GM13977 (cell line): Measurements from ENCODE around the gene KXD1.

Experiments
- DNase-seq: peaks from one replicate; pipeline ENCODE4 v3.0.0; 2012; ENCODE audit warnings: low spot score
- in situ Hi-C: fragments of 300-500 bp; cut with MboI; formaldehyde crosslinking; loops from one replicate; pipeline ENCODE4 v1.12.0; 2022; ENCODE audit warnings: low sequenced_read_pairs, low pct_unique_long_range_greater_than_20kb, mixed read lengths, inconsistent platforms; ENCODE audit not compliant: unreplicated experiment
- TF ChIP-seq, protein P1 (sequence below): IDR thresholded peaks from 2 replicates; pipeline ENCODE4 v1.5.1; 2012; ENCODE audit warnings: mild to moderate bottlenecking, control low read depth; ENCODE audit not compliant: insufficient read depth; ENCODE audit errors: extremely low read depth, missing control alignments

KXD1 gene, protein sequence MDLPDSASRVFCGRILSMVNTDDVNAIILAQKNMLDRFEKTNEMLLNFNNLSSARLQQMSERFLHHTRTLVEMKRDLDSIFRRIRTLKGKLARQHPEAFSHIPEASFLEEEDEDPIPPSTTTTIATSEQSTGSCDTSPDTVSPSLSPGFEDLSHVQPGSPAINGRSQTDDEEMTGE

GRCh38 chr19:18557411-18558201, at the start of gene KXD1:
TSS of gene KXD1 (plus strand) at chr19:18557870. CDS start at chr19:18562057, 4,187 bp downstream.
- DNase-seq, result peak; percentile 99
- in situ Hi-C loops, result no loop called here
- TF ChIP-seq, protein P1, sequence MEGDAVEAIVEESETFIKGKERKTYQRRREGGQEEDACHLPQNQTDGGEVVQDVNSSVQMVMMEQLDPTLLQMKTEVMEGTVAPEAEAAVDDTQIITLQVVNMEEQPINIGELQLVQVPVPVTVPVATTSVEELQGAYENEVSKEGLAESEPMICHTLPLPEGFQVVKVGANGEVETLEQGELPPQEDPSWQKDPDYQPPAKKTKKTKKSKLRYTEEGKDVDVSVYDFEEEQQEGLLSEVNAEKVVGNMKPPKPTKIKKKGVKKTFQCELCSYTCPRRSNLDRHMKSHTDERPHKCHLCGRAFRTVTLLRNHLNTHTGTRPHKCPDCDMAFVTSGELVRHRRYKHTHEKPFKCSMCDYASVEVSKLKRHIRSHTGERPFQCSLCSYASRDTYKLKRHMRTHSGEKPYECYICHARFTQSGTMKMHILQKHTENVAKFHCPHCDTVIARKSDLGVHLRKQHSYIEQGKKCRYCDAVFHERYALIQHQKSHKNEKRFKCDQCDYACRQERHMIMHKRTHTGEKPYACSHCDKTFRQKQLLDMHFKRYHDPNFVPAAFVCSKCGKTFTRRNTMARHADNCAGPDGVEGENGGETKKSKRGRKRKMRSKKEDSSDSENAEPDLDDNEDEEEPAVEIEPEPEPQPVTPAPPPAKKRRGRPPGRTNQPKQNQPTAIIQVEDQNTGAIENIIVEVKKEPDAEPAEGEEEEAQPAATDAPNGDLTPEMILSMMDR, result no peak

DNA sequence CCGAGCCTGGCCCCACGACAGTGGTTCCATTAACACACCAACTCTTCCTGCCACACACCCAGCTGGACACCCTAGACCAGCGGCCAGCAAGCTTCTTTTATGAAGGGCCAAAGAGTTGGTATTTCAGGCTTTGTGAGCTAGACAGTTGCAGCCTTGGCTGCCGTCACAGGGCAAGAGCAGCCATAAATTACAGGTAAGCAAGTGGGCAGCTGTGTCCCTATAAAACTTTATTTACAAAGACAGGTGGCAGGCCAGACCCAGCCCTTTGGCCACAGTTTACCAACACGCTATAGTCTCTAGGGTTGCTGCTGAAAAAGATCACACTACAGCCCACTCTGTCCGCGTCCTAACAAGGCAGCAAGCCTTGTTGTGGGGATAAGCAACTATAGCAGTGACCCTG, 49.1 kb upstream of the KXD1 start:
- in situ Hi-C loops, result no loop called here
- TF ChIP-seq, protein P1, result no peak
- DNase-seq, result no peak

- DNase-seq, result no peak
- TF ChIP-seq, protein P1, result no peak
- in situ Hi-C loops, result no loop called here
Measured at GRCh38 chr19:18510216-18510615, 47.5 kb upstream of the KXD1 start.

DNA sequence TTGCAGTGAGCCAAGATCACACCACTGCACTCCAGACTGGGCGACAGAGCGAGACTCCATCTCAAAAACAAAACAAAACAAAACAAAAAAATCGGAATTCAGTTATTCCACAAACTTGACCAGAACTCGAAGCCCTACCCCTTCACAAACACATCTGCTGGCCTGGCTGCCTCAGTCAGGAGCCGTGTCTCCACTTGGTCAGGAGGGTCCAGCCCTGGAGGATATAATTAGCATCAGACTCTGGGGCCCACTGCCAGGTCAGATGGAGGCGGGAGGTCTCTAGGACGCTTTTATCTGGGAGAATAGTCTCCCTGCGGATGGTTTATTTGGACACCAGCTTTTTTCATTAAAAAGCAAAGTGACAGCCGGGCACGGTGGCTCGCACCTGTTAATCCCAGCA, 43.8 kb upstream of the KXD1 start:
- no peak for DNase-seq
- in situ Hi-C loops, result no loop called here
- TF ChIP-seq, protein P1, result no peak

DNA sequence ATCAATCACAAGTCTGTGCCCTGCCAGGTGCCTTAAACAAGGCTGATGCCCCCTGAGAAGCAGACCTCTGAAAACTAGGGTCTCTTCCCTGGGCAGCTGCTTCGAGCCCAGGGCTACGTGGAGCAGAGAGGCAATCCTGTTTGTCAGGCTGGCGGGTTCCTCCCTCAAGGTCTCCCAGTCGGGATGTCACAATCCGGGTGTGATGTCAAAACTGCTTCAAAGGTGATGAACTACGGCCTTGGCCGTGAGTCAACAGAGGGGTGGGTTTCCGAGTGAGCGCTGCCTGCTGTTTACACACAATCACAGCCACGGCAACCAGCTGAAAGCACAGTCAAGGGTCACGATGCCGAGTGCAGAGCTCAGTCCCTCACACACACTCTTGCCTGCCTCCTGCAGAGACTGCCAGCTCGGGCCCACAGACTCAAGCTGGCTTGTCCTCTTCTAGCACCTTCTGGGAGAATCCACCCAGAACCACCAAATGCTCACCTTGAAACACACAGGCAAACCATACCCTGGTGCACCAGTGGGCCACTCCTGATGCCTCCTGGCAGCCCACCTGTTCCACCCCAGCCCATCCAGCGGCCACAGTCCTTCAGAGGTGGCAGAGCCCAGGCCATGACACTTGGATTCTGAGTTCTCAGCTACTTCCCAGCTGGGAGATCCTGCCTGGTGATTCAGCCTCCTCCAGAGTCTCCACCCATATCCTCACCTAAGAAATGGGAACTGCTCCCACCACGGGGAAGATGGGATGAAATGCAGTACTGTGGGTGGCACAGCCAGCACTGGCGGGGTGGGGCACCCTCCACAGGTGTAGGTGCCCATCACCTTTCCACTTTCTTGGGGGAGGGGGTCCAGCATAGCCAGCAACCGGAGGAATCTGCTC, 42.6 kb upstream of the KXD1 start:
- DNase-seq, result no peak
- in situ Hi-C loops, result no loop called here
- TF ChIP-seq, protein P1, result no peak

- DNase-seq, result no peak
- TF ChIP-seq, protein P1, result no peak
- in situ Hi-C loops, result no loop called here
Measured at GRCh38 chr19:18515959-18516358, 41.7 kb upstream of the KXD1 start.
